HG03196 (cell line): ENCODE data around the gene D2HGDH.
A peak's percentile ranks its signal among the peaks of the same experiment; 100 is the strongest.

Source experiments
- ATAC-seq: cut with Tn5 transposase; IDR thresholded peaks from one replicate; pipeline ENCODE4 v1.9.1; 2021; ENCODE audit not compliant: unreplicated experiment

D2HGDH gene

DNA sequence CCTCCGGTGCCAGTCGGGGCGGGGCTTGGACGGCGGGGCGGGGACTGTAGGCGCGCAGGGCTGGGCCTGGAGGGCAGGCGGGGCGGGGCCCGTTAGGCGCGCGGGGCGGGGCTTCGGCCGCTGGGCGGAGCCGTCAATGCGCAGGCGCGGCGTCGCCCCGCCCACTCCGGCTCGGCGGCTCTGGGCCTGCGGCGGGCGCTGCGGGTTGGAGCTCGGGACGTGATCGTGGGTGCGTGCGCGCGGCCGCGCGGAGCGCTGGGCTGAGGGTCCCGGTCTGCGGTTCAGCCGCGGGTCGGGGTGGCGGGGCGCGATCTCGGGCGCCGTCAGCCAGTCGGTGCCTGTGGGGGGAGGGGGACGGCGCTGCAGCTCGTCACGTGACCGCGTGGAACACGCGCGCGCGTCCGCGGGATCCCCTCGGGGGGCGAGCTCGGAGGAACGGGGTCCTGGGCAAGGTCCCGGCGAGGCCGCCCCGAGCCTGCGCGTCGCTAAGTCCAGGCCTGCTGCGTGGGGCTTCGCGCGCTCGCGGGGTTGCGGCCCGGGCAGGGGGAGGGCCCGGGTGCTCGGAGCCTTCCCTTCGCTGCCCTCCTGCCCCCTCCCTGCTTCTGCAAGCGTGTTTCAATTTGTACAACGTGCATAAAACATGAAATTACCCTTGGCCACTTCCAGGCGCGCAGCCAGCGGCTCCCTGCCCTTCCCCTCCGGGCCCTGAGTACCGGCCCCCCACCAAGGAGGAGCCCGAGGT is at the start of gene D2HGDH:
Gene D2HGDH (plus strand): TSS at position 164 of the 742 bp plus-strand sequence. CDS start 595 bp downstream, outside the sequence.
- peak; percentile 76 for ATAC-seq

GRCh38 chr2:241686324-241686649 is 48.1 kb upstream of the D2HGDH start:
- peak; percentile 9 for ATAC-seq

DNA sequence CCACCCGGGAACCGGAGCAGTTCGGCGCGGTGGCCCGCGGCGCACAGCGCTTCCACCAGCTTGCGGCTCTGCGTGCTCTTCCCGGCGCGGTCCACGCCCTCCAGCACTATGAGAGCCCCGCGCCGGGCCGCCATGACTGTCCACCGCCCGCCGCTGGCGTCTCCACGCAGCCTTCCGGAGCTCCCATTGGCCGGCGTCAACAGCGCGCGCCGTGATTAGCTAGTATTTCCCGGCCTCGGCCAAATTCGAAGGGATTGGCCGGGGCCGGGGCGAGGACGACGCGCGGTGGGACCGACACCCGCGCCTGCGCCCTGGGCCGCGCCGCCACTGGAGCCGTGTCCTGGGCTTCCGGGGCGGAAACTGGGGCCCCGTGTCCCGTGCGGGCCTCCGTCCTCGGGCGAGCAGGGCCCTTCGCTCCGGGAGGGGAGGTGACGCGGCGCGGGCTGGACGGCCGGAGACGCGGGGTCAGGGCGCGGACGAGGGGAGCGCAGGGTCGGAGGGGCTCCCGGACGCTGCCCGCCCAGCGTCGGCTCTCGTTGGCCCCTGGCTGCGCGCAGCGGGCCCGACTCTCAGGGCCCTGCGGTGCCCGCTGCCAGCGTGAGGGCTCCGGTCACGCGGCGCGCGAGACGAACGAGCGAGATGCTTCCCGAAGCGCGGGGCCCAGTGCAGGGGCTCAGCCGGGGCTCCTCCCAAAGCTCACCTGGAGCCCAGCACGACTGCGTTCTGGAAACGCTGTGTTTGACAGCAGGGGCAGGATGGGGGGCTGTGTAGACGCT is 47.6 kb upstream of the D2HGDH start, which contains the start of gene DTYMK:
Gene DTYMK (minus strand): TSS at position 166 of the 776 bp plus-strand sequence. CDS start 32 bp downstream, at position 134.
- peak; percentile 90 for ATAC-seq

DNA sequence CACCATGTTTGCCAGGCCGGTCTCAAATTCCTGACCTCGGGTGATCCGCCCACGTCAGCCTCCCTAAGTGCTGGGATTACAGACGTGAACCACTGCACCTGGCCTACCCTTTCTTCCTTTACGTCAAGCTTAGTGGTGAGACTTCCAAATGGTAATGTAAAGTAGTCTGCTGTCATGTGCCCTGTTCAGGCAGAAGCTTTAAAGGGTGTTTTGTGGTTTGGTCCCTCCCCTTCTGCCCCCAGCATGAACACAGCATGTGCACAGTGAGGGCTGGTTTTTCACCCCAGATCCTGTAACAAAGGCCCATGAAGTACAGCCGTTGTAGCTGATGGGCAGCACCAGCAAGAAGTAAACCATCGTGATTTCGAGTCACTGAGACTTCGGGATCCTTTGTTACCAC is 45.1 kb upstream of the D2HGDH start:
- ATAC-seq: no peak

DNA sequence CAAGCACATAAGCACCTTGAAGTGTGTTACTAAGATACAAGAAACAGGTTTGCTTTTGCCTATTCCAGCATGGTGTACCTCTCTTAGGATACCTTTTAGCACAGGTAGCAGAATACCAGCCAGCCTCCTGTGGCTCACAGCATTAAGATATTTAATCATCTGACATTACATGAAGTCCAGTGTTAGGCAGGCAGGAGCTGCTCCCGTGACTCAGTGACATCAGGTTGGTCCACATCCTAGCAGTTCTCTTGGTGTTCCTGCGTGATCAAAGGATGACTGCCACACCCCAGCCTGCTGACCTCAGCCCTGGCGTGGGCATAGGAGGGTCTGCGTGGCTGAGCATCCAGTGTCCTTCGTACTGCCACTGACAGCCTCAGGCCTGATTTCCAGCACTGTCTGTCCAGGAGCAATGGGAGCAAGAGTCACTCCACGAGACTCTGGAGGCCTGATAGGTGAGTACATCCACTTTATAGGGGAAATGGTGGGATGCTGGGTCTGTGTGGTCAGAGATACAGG is 44.2 kb upstream of the D2HGDH start:
- no peak for ATAC-seq

DNA sequence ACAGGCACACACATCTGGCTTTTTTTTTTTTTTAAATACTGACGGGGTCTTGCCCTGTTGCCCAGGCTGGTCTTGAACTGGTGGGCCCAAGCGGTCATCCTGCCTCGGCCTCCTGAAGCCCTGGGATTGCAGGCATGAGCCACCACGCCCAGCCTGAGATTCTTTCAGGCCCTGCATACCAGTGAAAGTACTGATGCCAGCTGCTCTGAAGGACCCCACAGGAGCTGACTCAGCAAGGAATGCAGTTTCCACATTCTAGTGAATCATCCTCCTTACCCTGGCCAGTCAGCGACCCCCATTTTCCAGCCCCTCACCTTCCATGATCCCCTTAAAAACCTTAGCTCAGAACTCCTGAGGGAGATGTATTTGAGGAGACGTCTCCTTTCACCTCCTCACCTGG is 42.0 kb upstream of the D2HGDH start:
- ATAC-seq: no peak

DNA sequence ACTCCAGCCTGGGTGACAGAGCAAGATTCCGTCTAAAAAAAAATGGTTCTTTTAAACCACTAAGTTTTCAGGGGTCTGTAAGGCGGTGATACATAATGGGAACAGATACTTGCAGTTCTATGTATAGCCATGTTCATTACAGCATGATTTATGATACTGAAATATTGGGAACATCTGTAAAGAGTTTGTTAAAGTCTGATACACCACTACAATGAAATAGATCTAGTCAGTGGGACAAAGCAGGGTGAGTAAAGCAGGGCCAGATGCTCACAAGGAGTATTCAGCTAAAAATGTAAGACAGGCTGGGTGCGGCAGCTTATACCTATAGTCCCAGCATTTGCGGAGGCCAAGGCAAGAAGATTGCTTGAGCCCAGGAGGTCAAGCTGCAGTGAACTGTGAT is 38.8 kb upstream of the D2HGDH start:
- no peak for ATAC-seq

DNA sequence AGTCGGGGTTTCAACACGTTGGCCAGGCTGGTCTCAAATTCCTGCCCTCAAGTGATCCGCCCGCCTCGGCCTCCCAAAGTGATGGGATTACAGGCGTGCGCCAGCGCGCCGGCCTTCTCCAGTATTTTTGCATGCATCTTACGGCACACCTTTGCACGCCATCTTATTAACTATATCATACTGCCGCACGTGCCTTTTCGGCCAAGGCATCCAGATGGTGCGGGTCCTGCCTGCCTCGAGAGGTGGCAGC is 33.4 kb upstream of the D2HGDH start:
- no peak for ATAC-seq

DNA sequence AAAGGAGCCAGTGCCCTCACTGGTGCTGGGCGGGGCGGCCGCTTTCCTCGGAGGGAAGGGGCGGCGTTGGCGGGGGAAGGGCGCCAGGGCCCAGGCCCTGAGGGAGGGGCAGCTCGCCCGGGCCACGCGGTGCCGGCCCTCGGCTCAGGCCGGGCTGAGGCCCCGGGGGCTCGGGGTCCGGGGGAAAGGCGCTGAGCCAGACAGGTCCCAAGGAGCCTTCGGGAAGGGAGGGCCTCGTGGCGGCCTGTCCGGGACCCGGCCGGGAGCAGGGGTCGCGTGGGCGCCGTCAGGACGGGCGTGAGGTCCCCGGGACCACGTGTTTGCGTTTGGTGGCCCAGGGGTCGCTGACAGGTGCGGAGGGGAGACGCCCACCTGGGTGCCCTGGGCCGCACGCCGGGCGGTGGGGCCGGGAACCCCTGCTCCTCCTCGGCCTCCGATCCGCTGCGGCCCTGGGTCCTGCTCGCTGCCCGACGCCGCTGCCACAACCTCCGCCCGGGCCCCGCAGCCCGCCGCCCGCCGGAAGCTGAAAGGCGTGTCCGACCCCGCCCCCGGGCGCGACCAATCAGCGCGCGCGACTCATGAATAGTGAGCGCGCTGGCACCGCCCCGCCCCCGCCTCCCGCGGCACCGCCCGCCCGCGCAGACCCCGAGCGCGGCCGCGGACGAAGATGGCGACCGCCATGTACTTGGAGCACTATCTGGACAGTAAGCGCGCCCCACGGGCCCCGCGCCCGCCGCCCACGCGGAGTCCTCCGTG is 32.9 kb upstream of the D2HGDH start, which contains the start of gene ING5:
Gene ING5 (plus strand): TSS at position 641 of the 756 bp plus-strand sequence. CDS start 27 bp downstream, at position 668.
- peak; percentile 54 for ATAC-seq

- ATAC-seq: peak; percentile 61
Measured at GRCh38 chr2:241702155-241703031, 32.0 kb upstream of the D2HGDH start.

- no peak for ATAC-seq
Measured at GRCh38 chr2:241703032-241703604, 31.3 kb upstream of the D2HGDH start.

- no peak for ATAC-seq
Measured at GRCh38 chr2:241706537-241706936, 27.9 kb upstream of the D2HGDH start.

DNA sequence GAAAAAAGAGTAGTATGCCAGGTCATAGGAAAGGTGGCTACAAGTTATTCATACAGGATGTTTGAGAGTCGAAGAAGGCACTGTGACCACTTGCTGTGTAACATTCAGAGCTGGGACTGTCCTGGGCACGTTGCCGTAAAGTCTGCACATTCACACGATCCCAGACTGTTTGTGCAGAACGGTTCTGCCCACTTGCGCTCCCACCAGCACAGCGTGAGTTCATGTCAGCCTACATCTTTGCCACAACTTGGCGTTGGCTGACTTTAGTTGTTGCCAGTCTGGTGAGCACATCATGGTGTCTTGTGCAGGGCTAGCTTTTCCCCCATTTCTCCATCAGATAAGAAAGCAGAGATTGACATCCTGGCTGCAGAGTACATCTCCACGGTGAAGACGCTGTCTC is 25.6 kb upstream of the D2HGDH start:
- ATAC-seq: no peak

DNA sequence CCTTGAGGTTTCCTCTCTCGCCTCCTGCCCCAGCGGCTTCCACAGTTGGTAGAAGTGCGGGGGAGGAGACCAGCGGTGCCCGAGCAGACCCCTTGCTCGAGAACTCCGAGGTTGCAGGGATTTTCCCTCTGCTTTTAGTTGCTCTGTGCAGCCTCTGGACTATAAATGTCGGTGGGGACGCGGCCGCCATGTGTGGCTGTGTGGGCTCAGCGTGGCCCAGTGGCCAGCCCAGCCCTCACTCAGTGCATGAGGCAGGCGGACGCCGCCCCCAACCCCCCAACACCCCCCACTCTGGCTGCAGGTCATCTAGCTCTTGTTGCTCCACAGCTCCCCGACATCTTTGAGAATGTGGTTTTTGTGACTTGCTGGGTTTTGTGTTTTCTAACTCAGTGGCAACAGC is 15.3 kb upstream of the D2HGDH start:
- no peak for ATAC-seq

GRCh38 chr2:241720099-241720498 is 14.3 kb upstream of the D2HGDH start:
- no peak for ATAC-seq

DNA sequence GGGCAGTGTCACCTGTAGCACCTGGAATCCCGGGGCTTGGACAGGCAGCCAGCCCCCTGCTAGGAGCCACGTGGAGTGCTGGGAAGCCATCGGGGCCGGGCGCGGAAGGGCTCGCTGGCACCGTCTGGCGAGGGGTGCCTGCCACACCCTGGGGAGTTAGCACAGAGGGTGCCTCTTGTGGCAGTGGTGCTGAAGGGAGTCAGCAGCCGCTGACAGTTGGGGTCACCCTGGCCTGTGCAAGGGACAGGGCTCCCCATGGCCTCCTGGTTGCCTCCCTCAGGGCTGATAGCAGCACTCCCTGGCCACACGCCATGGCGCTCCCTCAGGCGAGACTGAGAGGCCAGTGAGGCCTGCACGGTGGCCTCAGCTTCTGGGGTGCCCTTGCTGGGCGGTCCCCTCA is 13.9 kb upstream of the D2HGDH start:
- no peak for ATAC-seq

GRCh38 chr2:241721852-241722251 is 12.6 kb upstream of the D2HGDH start:
- ATAC-seq: no peak

DNA sequence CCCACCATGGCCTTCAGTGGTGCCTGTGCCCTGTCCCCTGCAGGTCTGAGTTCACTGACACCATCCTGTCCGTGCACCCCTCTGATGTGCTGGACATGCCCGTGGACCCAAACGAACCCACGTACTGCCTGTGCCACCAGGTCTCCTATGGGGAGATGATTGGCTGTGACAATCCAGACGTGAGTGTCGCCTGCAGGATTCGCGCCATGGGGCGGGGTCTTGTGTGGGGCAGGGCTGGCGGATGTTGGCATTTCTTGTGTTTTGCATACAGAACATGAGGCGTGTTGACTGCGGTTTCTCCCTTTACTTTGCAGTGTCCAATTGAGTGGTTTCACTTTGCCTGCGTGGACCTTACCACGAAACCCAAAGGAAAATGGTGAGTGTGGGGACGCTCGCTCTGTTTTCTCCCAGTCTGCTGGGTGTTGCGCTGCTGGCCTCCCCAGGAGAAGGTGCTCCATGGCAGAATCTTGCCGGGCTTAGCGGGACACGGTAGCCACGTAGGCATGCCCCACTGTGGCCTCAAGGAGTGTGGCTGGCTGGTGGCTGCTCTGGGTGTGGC is 11.5 kb upstream of the D2HGDH start:
- no peak for ATAC-seq

GRCh38 chr2:241724259-241724974 is 10.0 kb upstream of the D2HGDH start:
- no peak for ATAC-seq
